Ishikawa (cell line): Measurements from ENCODE around the gene KRTAP10-5.

Experiments used
- CEBPB ChIP-seq: IDR thresholded peaks from 2 replicates; pipeline ENCODE4 v1.6.1; 2012
- CREB1 ChIP-seq: IDR thresholded peaks from 2 replicates; pipeline ENCODE4 v1.6.1; 2012; ENCODE audit warnings: low read depth
- EGR1 ChIP-seq: IDR thresholded peaks from 2 replicates; pipeline ENCODE4 v1.6.1; 2012
- EP300 ChIP-seq: IDR thresholded peaks from 2 replicates; pipeline ENCODE4 v1.6.1; 2012; ENCODE audit warnings: borderline replicate concordance
- FOXM1 ChIP-seq: IDR thresholded peaks from 2 replicates; pipeline ENCODE4 v1.6.1; 2012; ENCODE audit warnings: low read depth, borderline replicate concordance
- NFIC ChIP-seq: IDR thresholded peaks from 2 replicates; pipeline ENCODE4 v1.6.1; 2012
- RAD21 ChIP-seq: IDR thresholded peaks from 2 replicates; pipeline ENCODE4 v1.6.1; 2012; ENCODE audit warnings: low read depth
- REST ChIP-seq: IDR thresholded peaks from 2 replicates; pipeline ENCODE4 v1.6.1; 2012; ENCODE audit warnings: low read depth, mild to moderate bottlenecking
- TAF1 ChIP-seq: IDR thresholded peaks from 2 replicates; pipeline ENCODE4 v1.6.1; 2012; ENCODE audit warnings: low read depth, mild to moderate bottlenecking
- TCF12 ChIP-seq: IDR thresholded peaks from 2 replicates; pipeline ENCODE4 v1.6.1; 2012; ENCODE audit warnings: low read depth
- TEAD4 ChIP-seq: IDR thresholded peaks from 2 replicates; pipeline ENCODE4 v1.6.1; 2012
- YY1 ChIP-seq: IDR thresholded peaks from 2 replicates; pipeline ENCODE4 v1.6.1; 2012; ENCODE audit warnings: low read depth
- ZBTB7A ChIP-seq: IDR thresholded peaks from 2 replicates; pipeline ENCODE4 v1.6.1; 2012; ENCODE audit warnings: low read depth
- TF ChIP-seq, protein P1 (sequence below): IDR thresholded peaks from 2 replicates; pipeline ENCODE4 v1.6.1; 2012
- TF ChIP-seq, protein P2 (sequence below): IDR thresholded peaks from 2 replicates; pipeline ENCODE4 v1.6.1; 2012

Gene KRTAP10-5

GRCh38 chr21:44581158-44581557, 754 bp upstream of the KRTAP10-5 start:
- TF ChIP-seq CREB1 (no peak), TAF1 (no peak), FOXM1 (no peak), TCF12 (no peak), REST (no peak), TEAD4 (no peak), CEBPB (no peak), NFIC (no peak), EGR1 (no peak), EP300 (no peak), YY1 (no peak), RAD21 (no peak), ZBTB7A (no peak)
- TF ChIP-seq, protein P1, sequence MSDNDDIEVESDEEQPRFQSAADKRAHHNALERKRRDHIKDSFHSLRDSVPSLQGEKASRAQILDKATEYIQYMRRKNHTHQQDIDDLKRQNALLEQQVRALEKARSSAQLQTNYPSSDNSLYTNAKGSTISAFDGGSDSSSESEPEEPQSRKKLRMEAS: no peak
- TF ChIP-seq, protein P2, sequence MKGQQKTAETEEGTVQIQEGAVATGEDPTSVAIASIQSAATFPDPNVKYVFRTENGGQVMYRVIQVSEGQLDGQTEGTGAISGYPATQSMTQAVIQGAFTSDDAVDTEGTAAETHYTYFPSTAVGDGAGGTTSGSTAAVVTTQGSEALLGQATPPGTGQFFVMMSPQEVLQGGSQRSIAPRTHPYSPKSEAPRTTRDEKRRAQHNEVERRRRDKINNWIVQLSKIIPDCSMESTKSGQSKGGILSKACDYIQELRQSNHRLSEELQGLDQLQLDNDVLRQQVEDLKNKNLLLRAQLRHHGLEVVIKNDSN: no peak

DNA sequence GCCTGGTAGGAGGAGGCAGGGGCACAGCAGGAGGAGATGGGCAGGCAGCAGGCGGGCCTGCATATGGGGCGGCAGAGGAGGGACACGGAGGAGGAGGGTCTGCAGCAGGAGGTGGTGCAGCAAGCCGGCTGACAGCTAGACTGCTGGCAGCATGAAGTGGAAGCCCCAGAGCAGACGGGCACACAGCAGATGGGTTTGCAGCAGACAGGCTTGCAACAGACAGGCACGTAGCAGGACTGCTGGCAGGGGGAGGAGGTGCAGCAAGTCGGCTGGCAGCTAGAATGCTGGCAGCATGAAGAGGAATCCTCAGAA, 615 bp downstream of the KRTAP10-5 start:
- TF ChIP-seq TAF1 (no peak), TEAD4 (no peak), FOXM1 (no peak), CREB1 (no peak), ZBTB7A (no peak), EP300 (no peak), YY1 (no peak), NFIC (no peak), TCF12 (no peak), EGR1 (no peak), REST (no peak), RAD21 (no peak)
- TF ChIP-seq, protein P2: no peak

DNA sequence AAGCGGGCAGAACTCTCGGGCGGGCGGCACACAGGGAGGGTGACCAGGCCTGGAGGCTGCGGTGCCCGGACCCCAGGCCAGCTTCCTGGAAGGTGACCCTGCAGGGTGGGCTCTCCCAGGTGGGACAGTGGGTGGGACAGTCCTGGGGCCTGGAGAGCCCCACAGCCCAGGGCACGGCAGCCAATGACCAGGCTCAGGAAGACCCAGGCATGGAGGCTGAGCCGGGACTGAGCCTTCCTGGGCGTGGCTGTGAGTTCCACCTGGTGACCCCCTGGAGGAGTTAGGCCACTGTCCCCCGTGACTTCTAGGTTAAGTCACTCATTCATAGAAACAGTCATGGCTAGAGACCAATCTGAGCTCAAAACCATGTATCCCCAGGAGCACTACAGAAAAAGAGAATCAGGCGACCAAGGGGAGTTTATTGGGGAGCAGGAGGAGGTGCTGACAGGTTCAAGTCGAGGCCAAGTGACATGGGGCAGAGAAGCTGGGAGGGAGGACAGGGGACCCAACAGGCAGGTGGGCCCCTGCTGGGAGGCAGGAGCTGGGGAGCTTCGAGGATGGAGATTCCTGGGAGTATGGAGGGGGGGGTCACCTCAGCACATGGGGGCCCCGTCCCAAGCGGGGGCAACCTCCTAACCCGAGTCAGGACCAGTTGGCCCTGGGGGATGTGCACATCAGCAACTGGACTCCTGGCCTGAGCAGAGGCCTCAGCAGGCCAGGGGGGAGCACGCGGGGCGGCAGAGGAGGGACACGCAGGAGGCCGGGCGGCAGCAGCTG, 1.2 kb downstream of the KRTAP10-5 start:
- TF ChIP-seq CEBPB: no peak
- no peak for TF ChIP-seq TAF1
- no peak for TF ChIP-seq EGR1
- no peak for TF ChIP-seq CREB1
- no peak for TF ChIP-seq ZBTB7A
- no peak for TF ChIP-seq TEAD4
- TF ChIP-seq YY1: no peak
- no peak for TF ChIP-seq REST
- TF ChIP-seq RAD21: no peak
- TF ChIP-seq NFIC: no peak
- no peak for TF ChIP-seq TCF12
- TF ChIP-seq, protein P2: no peak
- TF ChIP-seq FOXM1: no peak
- no peak for TF ChIP-seq EP300
